GM12801 (cell line): ENCODE results near the gene STX12.

Experiments used
- CTCF ChIP-seq: IDR thresholded peaks from one replicate; pipeline ENCODE4 v1.5.1; 2011; ENCODE audit warnings: control low read depth; ENCODE audit not compliant: insufficient read length; ENCODE audit errors: extremely low read depth

The STX12 gene

GRCh38 chr1:27872059-27872801, 99.2 kb downstream of the STX12 start, which contains the start of gene THEMIS2:
Gene THEMIS2 (plus strand): TSS chr1:27872544. CDS start chr1:27872572, 28 bp downstream.
- TF ChIP-seq CTCF, result no peak

DNA sequence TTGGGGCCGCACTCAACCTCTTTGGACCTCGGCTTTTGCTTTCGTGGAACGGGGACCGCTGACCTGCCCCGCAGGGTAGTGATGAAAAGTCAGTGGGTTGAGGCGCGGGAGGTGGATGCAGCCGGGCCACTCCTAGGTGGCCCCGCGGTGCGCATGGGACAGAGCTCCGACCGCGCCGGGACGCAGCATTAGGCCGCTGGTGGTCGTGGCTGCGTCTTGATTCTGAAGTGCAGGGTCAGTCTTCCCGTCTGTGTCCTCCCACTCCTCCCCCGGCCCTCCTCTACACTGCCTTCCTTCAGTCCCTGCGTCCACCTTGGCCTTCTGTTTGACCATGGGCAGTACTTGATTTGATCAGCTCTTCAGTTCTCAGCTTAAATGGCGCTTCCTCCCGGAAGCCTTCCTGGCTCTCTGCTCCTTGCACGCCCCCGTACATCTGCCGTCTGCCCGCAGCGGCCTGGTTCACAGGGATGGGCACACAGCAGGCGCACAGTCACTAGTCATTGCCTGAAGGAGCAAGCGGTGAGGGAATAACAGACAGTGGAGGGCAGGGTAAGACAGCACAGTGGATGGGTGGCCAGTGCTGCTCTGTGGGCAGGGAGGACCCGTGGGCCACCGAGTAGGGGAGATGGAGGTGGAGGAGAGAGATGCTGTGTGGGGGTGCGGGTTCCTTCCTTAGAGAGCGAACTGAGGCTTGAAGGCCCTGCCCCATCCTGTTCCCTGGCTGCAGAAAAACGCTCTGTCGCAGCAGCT, 100.0 kb downstream of the STX12 start:
- no peak for TF ChIP-seq CTCF

- TF ChIP-seq CTCF, result no peak
Measured at GRCh38 chr1:27873671-27874384, 100.8 kb downstream of the STX12 start.
